GM21515 (cell line): Measurements from ENCODE around the gene ZNF81.
A peak's percentile ranks its signal among the peaks of the same experiment; 100 is the strongest.
"Not testable (repeated sequence)": the region's sequence is repeated elsewhere in the genome, so short reads cannot be mapped to it uniquely, and the experiment has no call there.

Experiments used
- ATAC-seq: cut with Tn5 transposase; IDR thresholded peaks from one replicate; pipeline ENCODE4 v1.9.1; 2021; ENCODE audit not compliant: unreplicated experiment

Gene ZNF81

GRCh38 chrX:47836164-47837072 lies at the start of gene ZNF81:
Gene ZNF81, plus strand, starts transcription at chrX:47836902. Its CDS starts 9,366 bp downstream, at chrX:47846268.
- peak; percentile 90 for ATAC-seq

DNA sequence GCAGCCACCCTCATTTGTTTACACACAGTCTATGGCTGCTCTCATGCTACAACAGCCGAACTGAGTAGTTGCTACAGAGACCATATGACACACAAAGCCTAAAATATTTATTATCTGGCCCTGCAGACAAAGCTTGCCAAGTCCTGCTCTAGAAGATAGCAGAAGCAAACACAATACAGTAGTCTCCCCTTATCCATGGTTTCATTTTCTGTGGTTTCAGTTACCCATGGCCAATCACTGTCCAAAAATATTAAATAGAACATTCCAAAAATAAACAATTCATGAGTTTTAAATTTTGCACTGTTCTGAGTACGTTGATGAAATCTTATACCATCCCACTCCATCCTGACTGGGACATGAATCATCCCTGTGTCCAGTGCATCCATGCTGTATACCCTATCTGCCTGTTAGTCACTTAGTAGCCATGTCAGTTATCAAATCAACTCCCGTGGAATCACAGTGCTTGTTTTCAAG lies 40.2 kb upstream of the ZNF81 start:
- ATAC-seq, result no peak

GRCh38 chrX:47797084-47797483 lies 39.6 kb upstream of the ZNF81 start:
- no peak for ATAC-seq

DNA sequence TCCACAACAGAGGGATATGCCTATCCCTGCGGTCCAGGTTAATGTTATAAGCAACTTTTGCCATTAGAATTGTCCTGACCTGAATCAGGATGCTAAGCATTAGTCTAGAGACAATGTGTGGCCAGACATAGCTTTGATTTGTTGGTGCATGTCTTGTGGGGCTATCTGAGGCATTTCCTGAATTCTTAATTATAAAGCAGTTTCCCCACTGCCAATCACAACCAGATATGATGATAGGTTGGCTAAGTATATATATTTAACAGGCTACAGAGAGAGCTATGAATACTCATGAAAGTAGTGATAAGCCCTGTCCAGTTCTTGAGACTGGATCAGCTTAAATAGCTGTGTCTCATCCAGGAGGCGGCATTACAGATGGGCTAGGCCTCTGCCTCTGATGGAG lies 37.8 kb upstream of the ZNF81 start:
- ATAC-seq, result no peak

DNA sequence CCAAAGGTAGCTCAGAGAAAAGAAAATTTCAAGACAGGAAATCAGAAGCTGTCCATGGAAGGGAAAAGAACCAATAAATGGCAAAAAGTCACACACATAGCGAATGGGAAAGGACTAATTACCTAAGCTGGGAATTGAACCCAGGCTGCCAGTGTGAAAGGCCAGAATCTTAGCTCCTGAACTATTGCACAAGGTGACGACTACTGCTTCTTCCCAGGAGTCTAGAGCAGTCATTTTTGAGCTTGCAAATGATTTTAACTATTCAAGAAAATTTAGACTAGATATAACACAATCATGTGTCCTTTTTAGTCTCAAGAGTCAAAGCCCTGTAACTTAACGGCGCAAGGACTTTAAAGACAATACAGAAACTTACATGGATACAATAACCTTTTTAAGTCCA lies 34.1 kb upstream of the ZNF81 start:
- no peak for ATAC-seq

GRCh38 chrX:47803103-47803502 lies 33.6 kb upstream of the ZNF81 start:
- not testable (repeated sequence) for ATAC-seq

GRCh38 chrX:47804315-47804714 lies 32.4 kb upstream of the ZNF81 start:
- no peak for ATAC-seq

- ATAC-seq, result not testable (repeated sequence)
Observed at GRCh38 chrX:47805844-47806243, 30.9 kb upstream of the ZNF81 start.

DNA sequence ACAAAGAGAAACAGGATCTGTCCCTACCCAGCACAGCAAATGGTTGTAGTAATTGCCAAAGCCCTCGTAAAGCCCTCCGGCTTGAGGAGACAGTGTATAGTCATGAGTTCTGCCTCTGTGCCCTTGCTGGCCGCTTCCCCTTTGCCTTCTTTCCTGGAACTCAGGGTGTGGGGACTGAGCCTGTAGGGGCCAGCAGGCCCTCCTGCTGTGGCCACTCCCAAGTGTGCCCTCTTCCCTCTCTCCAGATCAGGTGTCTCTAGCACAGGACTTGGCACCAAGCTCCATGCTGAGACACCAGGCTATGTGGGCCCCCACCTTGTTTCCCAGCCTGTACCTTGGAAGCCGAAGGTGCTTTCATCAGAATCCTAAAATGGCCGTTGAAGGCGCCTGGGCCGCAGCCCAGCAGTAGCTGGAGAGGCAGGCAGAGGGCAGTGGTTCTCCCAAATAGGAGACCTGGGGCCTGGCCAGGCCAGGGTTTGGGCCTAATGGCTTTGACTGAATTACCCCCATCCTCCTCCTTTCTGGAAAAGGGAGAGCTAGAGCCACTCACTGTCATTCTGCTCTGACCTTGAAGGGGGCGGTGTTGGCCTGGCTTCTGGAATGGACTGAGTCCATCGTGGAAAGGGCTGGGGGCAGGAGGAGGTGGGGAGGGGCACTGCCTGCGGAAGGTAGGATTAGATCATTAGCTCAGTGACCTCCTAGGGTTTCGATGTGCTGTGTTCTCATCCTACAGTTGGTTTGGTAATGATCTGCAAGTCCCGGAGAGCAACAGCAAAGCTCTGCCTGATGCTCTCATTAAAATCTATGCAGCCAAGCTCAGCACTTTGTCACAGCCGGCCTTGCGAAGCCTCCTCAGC lies 30.1 kb upstream of the ZNF81 start:
- ATAC-seq, result not testable (repeated sequence)

DNA sequence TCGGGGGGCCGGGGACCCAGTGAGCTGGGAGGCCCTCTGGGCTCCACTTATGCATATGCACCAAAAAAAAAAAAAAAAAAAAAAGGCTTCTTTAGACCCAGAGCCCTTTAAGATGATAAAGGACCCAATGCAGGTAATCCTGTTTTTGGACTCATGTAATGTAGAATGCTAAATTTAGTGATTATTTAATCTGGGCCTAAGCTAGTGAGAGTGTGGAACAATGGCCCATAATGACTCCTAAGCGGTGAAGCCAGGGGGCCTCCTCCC lies 29.5 kb upstream of the ZNF81 start:
- ATAC-seq, result not testable (repeated sequence)

DNA sequence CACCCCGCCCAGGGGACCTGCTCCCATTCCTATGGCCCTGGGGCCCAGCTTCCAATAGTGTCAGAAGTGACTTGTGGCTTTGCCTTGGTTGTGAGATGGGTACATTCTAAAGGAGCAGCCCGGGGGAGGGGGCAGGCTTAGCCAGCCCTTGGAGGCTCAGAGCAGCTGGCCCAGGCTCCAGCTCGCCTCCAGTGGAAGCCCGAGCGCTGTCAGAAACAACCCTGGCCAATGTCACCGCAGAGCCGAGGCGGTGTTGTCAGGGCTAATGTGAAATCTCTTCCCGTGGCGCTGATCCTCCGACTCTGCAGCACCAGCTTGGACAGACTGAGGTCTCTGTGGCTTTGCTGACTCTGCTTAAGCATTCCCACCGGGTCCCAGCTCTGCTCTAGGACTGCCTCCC lies 29.2 kb upstream of the ZNF81 start:
- ATAC-seq, result no peak

DNA sequence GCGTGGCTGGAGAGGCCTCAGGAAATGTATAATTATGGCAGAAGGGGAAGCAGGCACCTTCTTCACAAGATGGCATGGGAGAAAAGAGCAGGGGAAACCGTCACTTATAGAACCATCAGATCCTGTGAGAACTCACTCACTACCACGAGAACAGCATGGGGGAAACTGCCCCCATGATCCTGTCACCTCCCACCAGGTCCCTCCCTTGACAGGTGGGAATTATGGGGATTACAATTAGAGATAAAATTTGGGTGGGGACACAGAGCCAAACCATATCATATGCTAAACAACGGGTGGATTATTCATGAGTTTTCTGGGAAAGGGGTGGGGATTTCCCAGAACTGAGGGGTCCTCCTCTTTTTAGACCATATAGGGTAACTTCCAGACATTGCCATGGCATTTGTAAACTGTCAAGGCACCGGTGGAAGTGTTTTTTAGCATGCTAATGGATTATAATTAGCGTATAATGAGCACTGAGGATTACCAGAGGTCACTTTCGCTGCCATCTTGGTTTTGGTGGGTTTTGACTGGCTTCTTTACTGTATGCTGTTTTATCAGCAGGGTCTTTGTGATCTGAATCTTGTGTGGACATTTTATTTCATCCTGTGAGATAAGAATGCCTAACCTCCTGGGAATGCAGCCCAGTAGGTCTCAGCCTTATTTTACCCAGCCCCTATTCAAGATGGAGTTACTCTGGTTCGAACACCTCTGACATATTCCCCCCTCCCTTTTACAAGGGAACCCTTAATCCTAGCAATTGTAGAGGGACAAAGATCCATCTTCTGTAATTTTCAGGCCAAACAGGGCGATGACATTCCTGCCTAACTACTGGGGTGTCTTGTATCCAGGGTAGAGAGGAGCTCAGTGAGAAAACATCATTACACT lies 27.6 kb upstream of the ZNF81 start:
- no peak for ATAC-seq

GRCh38 chrX:47814851-47815250 lies 21.9 kb upstream of the ZNF81 start:
- ATAC-seq, result no peak

DNA sequence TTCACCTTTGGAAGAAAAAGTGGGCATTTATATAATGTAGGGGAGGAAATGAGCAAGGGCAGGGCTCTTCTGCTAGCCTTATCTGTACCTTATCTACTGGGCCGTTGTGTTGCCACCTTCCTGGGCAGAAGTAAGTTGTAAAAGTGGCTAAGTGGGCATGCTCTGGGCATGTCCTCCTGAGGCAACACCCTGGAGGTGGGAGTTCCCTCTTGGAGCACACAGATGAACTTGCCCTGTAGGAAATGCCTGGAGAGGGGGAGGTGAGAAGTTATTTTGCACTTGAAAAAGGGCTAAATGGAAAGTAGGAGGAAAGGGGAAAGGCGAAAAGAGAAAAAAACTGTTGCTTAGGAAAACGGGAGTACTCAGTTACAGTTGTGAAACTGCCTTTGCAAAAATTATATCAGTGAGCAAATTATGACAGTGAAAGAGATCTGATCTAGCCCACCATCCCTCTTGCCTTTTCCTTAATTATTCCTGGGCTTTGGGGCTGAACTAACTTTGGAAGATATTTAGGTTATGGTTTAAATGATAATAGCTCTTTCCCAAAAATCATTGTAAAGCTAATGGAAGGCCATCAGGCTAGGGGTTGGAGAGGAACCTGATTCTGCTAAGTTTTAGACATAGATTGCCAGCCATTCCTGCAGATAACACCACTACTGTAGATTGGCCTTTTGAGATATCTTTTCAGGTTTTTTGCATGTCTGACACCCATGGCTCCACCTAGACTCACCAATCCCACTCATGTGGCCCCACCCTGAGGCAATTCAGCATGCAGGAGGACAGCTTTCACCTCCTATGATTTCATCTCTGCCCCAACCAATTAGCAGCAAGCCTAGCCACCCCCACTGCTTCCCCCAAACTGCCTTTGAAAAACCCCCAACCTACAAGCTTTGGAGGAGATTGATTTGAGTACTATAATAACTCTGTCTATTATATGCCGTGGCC lies 20.5 kb upstream of the ZNF81 start:
- ATAC-seq, result no peak

DNA sequence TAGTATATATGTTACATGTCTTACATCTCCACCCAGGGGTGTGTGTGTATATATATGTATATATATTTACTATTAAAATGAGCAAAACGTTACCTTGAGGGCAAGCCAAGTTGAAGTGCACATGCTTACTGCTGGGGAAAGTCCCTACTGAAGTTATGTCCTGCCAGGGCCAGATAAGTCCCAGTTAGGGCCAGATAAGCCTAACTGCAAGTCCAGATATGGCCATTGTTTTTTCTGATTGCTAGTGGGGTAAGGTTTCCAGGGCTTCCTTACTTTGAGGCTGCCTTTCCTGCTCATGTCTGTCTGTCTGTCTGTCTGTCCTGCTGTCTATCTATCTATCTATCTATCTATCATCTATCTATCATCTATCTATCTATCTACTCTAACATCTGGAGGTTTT lies 19.3 kb upstream of the ZNF81 start:
- no peak for ATAC-seq

GRCh38 chrX:47817897-47818296 lies 18.8 kb upstream of the ZNF81 start:
- no peak for ATAC-seq

GRCh38 chrX:47828984-47829383 lies 7.7 kb upstream of the ZNF81 start:
- no peak for ATAC-seq

- no peak for ATAC-seq
Observed at GRCh38 chrX:47831788-47832187, 4.9 kb upstream of the ZNF81 start.

DNA sequence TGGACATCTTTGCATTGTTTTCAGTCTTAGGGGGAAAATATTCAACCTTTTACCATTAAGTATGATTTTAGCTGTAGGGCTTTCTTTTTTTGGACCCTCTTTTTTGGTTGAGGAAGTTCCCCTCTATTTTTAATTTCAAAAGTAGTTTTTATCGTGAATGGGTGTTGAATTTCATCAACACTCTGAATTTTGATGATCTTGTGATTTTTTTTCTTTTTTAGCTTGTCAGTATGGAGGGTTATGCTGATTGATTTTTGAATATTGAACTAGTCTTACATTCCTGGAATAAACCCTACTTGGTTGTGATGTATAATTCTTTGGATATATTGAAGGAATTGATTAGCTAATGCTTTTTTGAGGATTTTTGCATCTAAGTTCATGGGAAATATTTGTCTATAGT lies 1.7 kb downstream of the ZNF81 start:
- no peak for ATAC-seq

GRCh38 chrX:47840111-47840510 lies 3.4 kb downstream of the ZNF81 start:
- no peak for ATAC-seq
